ENCODE results near the gene ZNF655. TPM values are rescaled to one million over a fixed set of nuclear protein-coding genes. Genes with fewer than 3 reads are reported as not detected.

The ZNF655 gene
- total and polyA plus RNA-seq, 2 experiments from 2014 or later: 39.4 to 76.3 TPM

DNA sequence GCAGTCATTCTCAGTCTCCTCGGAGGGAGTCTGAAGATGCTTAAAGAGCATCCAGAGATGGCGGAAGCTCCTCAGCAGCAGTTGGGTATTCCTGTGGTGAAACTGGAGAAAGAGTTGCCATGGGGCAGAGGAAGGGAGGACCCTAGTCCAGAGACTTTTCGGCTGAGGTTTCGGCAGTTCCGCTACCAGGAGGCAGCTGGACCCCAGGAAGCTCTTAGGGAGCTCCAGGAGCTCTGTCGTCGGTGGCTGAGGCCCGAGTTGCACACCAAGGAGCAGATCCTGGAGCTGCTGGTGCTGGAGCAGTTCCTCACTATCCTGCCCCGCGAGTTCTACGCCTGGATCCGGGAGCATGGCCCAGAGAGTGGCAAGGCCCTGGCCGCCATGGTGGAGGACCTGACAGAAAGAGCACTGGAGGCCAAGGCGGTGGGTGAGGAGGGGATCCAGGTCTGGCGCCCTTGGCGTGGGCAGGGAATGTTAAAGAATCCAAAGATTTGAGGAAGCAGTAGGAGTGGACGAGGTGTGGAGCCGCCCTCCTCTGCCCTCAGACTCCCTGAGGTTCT is 61.2 kb downstream of the ZNF655 start:
- H3K36me3 ChIP-seq (replicated peaks; ENCODE audit: insufficient read depth, low read depth): no peaks in the 10 kb centered on the region
- no peaks in the 10 kb centered on the region for H3K9me2 ChIP-seq (replicated peaks; ENCODE audit: insufficient read depth)
- H4K20me1 ChIP-seq (ENCODE audit: insufficient read depth, poor library complexity, severe bottlenecking): no peaks in the 10 kb centered on the region
- H2AFZ ChIP-seq: no peak overlapping the region
- no peak for TF ChIP-seq EZH2 (IDR thresholded peaks at IDR 0.05; ENCODE audit: borderline replicate concordance)
- no peak for TF ChIP-seq EZH2phosphoT487 (IDR thresholded peaks at IDR 0.05; ENCODE audit: low read depth, severe bottlenecking, unreplicated experiment)
- TF ChIP-seq, protein P1, sequence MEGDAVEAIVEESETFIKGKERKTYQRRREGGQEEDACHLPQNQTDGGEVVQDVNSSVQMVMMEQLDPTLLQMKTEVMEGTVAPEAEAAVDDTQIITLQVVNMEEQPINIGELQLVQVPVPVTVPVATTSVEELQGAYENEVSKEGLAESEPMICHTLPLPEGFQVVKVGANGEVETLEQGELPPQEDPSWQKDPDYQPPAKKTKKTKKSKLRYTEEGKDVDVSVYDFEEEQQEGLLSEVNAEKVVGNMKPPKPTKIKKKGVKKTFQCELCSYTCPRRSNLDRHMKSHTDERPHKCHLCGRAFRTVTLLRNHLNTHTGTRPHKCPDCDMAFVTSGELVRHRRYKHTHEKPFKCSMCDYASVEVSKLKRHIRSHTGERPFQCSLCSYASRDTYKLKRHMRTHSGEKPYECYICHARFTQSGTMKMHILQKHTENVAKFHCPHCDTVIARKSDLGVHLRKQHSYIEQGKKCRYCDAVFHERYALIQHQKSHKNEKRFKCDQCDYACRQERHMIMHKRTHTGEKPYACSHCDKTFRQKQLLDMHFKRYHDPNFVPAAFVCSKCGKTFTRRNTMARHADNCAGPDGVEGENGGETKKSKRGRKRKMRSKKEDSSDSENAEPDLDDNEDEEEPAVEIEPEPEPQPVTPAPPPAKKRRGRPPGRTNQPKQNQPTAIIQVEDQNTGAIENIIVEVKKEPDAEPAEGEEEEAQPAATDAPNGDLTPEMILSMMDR (IDR thresholded peaks at IDR 0.05; ENCODE audit: poor library complexity): no peak
- no peak overlapping the region for H3K4me2 ChIP-seq
- no peak for DNase-seq (ENCODE audit: low spot score)
- no peaks in the 10 kb centered on the region for H3K27me3 ChIP-seq
- no peaks in the 10 kb centered on the region for H3K9me3 ChIP-seq (ENCODE audit: low read depth)
- H3K27ac ChIP-seq: no peak overlapping the region
- peaks cover 27% of the 10 kb centered on the region for H3K79me2 ChIP-seq
- no peak overlapping the region for H3K4me3 ChIP-seq
- peaks cover 6% of the 10 kb centered on the region for H3K4me1 ChIP-seq (ENCODE audit: insufficient read depth)
- 98% methylated on average over 18 of the region's 18 CpGs for WGBS (ENCODE audit: low lambda C conversion rate, missing lambda C conversion rate)

DNA sequence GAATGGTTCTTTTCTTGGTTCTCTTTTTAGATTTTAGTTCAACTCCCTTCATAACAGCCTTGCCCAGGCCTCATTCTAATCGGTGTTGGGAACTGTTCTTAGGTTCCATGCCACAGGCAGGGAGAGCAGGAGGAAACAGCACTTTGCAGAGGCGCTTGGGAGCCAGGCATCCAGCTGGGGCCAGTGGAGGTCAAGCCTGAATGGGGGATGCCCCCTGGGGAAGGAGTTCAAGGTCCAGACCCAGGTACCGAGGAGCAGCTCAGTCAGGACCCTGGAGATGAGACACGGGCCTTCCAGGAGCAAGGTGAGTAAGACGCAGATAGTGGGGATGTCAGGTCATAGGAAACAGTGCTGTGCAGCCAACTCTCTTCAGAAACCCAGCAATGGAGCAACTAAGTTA is 62.8 kb downstream of the ZNF655 start:
- no peak overlapping the region for H3K4me2 ChIP-seq
- H2AFZ ChIP-seq: no peak overlapping the region
- H3K4me1 ChIP-seq (ENCODE audit: insufficient read depth): peaks cover 6% of the 10 kb centered on the region
- H3K4me3 ChIP-seq: no peak overlapping the region
- no peak overlapping the region for H3K27ac ChIP-seq
- no peaks in the 10 kb centered on the region for H3K36me3 ChIP-seq (replicated peaks; ENCODE audit: insufficient read depth, low read depth)
- no peaks in the 10 kb centered on the region for H3K27me3 ChIP-seq
- WGBS (ENCODE audit: low lambda C conversion rate, missing lambda C conversion rate): 88% methylated on average over 5 of the region's 5 CpGs
- H3K9me3 ChIP-seq (ENCODE audit: low read depth): no peaks in the 10 kb centered on the region
- DNase-seq (ENCODE audit: low spot score): no peak
- peaks cover 27% of the 10 kb centered on the region for H3K79me2 ChIP-seq
- H4K20me1 ChIP-seq (ENCODE audit: insufficient read depth, poor library complexity, severe bottlenecking): no peaks in the 10 kb centered on the region
- no peaks in the 10 kb centered on the region for H3K9me2 ChIP-seq (replicated peaks; ENCODE audit: insufficient read depth)
- TF ChIP-seq EZH2phosphoT487 (IDR thresholded peaks at IDR 0.05; ENCODE audit: low read depth, severe bottlenecking, unreplicated experiment) (no peak), EZH2 (IDR thresholded peaks at IDR 0.05; ENCODE audit: borderline replicate concordance) (no peak)
- TF ChIP-seq, protein P1 (IDR thresholded peaks at IDR 0.05; ENCODE audit: poor library complexity): no peak

DNA sequence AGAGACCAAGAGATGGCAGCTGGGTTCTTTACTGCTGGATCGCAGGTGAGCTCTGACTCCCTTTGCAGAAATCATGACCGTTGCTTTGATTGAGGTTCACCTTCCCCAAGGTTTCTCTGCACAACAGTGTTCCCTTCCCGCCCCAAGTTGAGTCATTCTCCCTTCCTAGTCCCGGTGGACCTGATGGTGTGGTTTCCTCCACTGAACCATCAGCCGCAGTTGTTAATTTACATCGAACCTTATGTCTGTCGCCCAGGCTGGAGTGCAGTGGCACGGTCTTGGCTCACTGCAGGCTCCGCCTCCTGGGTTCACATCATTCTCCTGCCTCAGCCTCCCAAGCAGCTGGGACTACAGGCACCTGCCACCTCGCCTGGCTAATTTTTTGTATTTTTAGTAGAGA is 64.2 kb downstream of the ZNF655 start:
- no peaks in the 10 kb centered on the region for H3K9me2 ChIP-seq (replicated peaks; ENCODE audit: insufficient read depth)
- no peak for DNase-seq (ENCODE audit: low spot score)
- no peak overlapping the region for H3K4me2 ChIP-seq
- H3K4me1 ChIP-seq (ENCODE audit: insufficient read depth): peaks cover 6% of the 10 kb centered on the region
- H3K9me3 ChIP-seq (ENCODE audit: low read depth): no peaks in the 10 kb centered on the region
- no peak overlapping the region for H3K4me3 ChIP-seq
- no peaks in the 10 kb centered on the region for H3K36me3 ChIP-seq (replicated peaks; ENCODE audit: insufficient read depth, low read depth)
- TF ChIP-seq, protein P1 (IDR thresholded peaks at IDR 0.05; ENCODE audit: poor library complexity): no peak
- TF ChIP-seq EZH2 (IDR thresholded peaks at IDR 0.05; ENCODE audit: borderline replicate concordance) (no peak), EZH2phosphoT487 (IDR thresholded peaks at IDR 0.05; ENCODE audit: low read depth, severe bottlenecking, unreplicated experiment) (no peak)
- H3K79me2 ChIP-seq: peaks cover 20% of the 10 kb centered on the region
- no peaks in the 10 kb centered on the region for H3K27me3 ChIP-seq
- no peak overlapping the region for H3K27ac ChIP-seq
- 94% methylated on average over 10 of the region's 10 CpGs for WGBS (ENCODE audit: low lambda C conversion rate, missing lambda C conversion rate)
- H2AFZ ChIP-seq: no peak overlapping the region
- H4K20me1 ChIP-seq (ENCODE audit: insufficient read depth, poor library complexity, severe bottlenecking): no peaks in the 10 kb centered on the region

Data from hepatocyte (in vitro differentiated cells).